Caco-2 (cell line): ENCODE data around the gene CACNB1. TPM values are rescaled to one million over a fixed set of nuclear protein-coding genes. Genes with fewer than 3 reads are reported as not detected.

Experiments used
- BruUV-seq: library from RNA; stranded (reverse); fragments of 400-500 nt; replicated peaks from 2 replicates; lab custom pipeline; 2021; lab: Mats Ljungman, UMichigan
- CTCF ChIA-PET: fragments of 300-600 bp; sonication (Branson Sonifier 250); formaldehyde crosslinking; loops from one replicate; lab custom pipeline; 2022; ENCODE audit warnings: antibody characterized with exemption; lab: Charles Lee
- POLR2A ChIA-PET: fragments of 300-600 bp; sonication (Branson Sonifier 250); formaldehyde crosslinking; loops from one replicate; lab custom pipeline; 2022; ENCODE audit warnings: antibody characterized with exemption; lab: Charles Lee
- DNase-seq, 2 experiments: peaks; one replicate each; pipeline versions ENCODE4 v3.0.0 to v3.0.0-alpha.2; 2020 to 2022
- H3K27me3 ChIP-seq: replicated peaks from 2 replicates; pipeline ENCODE4 v1.6.0; 2011; ENCODE audit warnings: low read length; ENCODE audit not compliant: control insufficient read depth, insufficient read depth
- H3K36me3 ChIP-seq: 2 replicates; pipeline ENCODE4 v1.5.1; 2011; ENCODE audit warnings: low read length; ENCODE audit not compliant: control insufficient read depth, insufficient read depth
- H3K4me1 ChIP-seq: fragments of 250-450 bp; sonication (Bioruptor Pico); 2 replicates; pipeline ENCODE4 v1.5.1; 2020; ENCODE audit warnings: mild to moderate bottlenecking
- H3K4me3 ChIP-seq: 2 replicates; pipeline ENCODE4 v1.5.1; 2011; ENCODE audit warnings: low read depth, mild to moderate bottlenecking, control low read depth, low read length
- H3K9me3 ChIP-seq: fragments of 250-450 bp; sonication (Bioruptor Pico); 2 replicates; pipeline ENCODE4 v1.5.1; 2020; ENCODE audit warnings: mild to moderate bottlenecking, moderate library complexity
- H3K27ac Mint-ChIP-seq: one replicate; pipeline ENCODE4 v1.8.0; 2022; ENCODE audit warnings: mixed read lengths; ENCODE audit not compliant: unreplicated experiment
- H3K27me3 Mint-ChIP-seq: one replicate; pipeline ENCODE4 v1.8.0; 2022; ENCODE audit warnings: mixed read lengths; ENCODE audit not compliant: insufficient read depth, unreplicated experiment
- H3K36me3 Mint-ChIP-seq: one replicate; pipeline ENCODE4 v1.8.0; 2022; ENCODE audit warnings: mild to moderate bottlenecking, mixed read lengths; ENCODE audit not compliant: insufficient read depth, unreplicated experiment
- H3K4me1 Mint-ChIP-seq: one replicate; pipeline ENCODE4 v1.8.0; 2022; ENCODE audit warnings: low read depth, mixed read lengths; ENCODE audit not compliant: unreplicated experiment
- H3K4me3 Mint-ChIP-seq: one replicate; pipeline ENCODE4 v1.8.0; 2022; ENCODE audit warnings: mild to moderate bottlenecking, moderate library complexity, mixed read lengths; ENCODE audit not compliant: unreplicated experiment
- H3K9me3 Mint-ChIP-seq: one replicate; pipeline ENCODE4 v1.8.0; 2022; ENCODE audit warnings: mixed read lengths; ENCODE audit not compliant: unreplicated experiment
- intact Hi-C: fragments of 100-400 bp; cut with micrococcal nuclease; formaldehyde crosslinking; loops from one replicate; pipeline ENCODE4 v1.10.0; 2022; ENCODE audit not compliant: unreplicated experiment
- total RNA-seq: library from RNA; stranded (reverse); gene quantifications from 2 replicates; pipeline ENCODE4 v1.2.3, GENCODE V29; 2022
- TF ChIP-seq, protein P1 (sequence below), 2 experiments: fragments of 200-600 bp in 1 of 2; IDR thresholded peaks; 1 replicate in 1 of 2; 2 replicates in 1 of 2; pipeline versions ENCODE4 v1.5.1 to v1.8.0; 2011 to 2022; ENCODE audit warnings: antibody characterized with exemption in 1 of 2, control low read depth in 1 of 2, inconsistent platforms in 1 of 2, low read depth in 1 of 2, low read length in 1 of 2, mild to moderate bottlenecking in 1 of 2, moderate library complexity in 1 of 2; ENCODE audit not compliant: insufficient read depth in 1 of 2, severe bottlenecking in 1 of 2, unreplicated experiment in 1 of 2

Gene CACNB1
- total RNA-seq, 1 experiment from 2014 or later, result 7.0 TPM

DNA sequence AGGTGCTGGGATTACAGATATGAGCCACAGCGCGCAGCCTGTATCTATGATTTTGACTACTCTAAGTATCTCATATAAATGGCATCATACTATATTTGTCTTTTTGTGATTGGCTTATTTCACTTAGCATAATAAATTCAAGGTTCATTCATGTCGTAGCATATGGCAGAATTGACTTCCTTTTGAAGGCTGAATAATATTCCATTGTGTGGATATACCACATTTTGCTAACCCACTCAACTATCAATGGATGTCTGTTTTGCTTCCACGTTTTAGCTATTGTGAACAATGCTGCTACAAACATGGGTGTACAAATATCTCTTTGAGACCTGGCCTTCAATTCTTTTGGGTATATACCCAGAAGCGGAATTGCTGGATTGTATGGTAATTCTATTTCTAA, 56.2 kb downstream of the CACNB1 start:
- no peaks in the 10 kb centered on the region for H3K27me3 Mint-ChIP-seq
- no peaks in the 10 kb centered on the region for H3K4me1 Mint-ChIP-seq
- no peaks in the 10 kb centered on the region for H3K36me3 Mint-ChIP-seq
- Histone ChIP-seq H3K4me1 (no peaks in the 10 kb centered on the region), H3K36me3 (no peaks in the 10 kb centered on the region), H3K27me3 (no peaks in the 10 kb centered on the region), H3K9me3 (no peaks in the 10 kb centered on the region), H3K4me3 (no peak overlapping the region)
- H3K9me3 Mint-ChIP-seq, result no peaks in the 10 kb centered on the region
- no peak overlapping the region for H3K27ac Mint-ChIP-seq
- TF ChIP-seq, protein P1, sequence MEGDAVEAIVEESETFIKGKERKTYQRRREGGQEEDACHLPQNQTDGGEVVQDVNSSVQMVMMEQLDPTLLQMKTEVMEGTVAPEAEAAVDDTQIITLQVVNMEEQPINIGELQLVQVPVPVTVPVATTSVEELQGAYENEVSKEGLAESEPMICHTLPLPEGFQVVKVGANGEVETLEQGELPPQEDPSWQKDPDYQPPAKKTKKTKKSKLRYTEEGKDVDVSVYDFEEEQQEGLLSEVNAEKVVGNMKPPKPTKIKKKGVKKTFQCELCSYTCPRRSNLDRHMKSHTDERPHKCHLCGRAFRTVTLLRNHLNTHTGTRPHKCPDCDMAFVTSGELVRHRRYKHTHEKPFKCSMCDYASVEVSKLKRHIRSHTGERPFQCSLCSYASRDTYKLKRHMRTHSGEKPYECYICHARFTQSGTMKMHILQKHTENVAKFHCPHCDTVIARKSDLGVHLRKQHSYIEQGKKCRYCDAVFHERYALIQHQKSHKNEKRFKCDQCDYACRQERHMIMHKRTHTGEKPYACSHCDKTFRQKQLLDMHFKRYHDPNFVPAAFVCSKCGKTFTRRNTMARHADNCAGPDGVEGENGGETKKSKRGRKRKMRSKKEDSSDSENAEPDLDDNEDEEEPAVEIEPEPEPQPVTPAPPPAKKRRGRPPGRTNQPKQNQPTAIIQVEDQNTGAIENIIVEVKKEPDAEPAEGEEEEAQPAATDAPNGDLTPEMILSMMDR (IDR thresholded peaks at IDR 0.05; ENCODE audit: insufficient read depth in 1 of 2, low read depth in 1 of 2, low read length in 1 of 2, severe bottlenecking in 1 of 2, unreplicated experiment in 1 of 2), result no peak
- no TSS peak for BruUV-seq
- ChIA-PET POLR2A (no interaction called here), CTCF (no interaction called here)
- no peak for DNase-seq
- intact Hi-C loops, result no loop called here
- no peak overlapping the region for H3K4me3 Mint-ChIP-seq

GRCh38 chr17:39139561-39139960, 57.9 kb downstream of the CACNB1 start:
- H3K4me3 Mint-ChIP-seq, result no peak overlapping the region
- intact Hi-C loops, result no loop called here
- no peaks in the 10 kb centered on the region for H3K27me3 Mint-ChIP-seq
- CTCF ChIA-PET, result no interaction called here
- Histone ChIP-seq H3K4me1 (no peaks in the 10 kb centered on the region), H3K4me3 (no peak overlapping the region), H3K36me3 (no peaks in the 10 kb centered on the region), H3K27me3 (no peaks in the 10 kb centered on the region), H3K9me3 (no peaks in the 10 kb centered on the region)
- H3K9me3 Mint-ChIP-seq, result no peaks in the 10 kb centered on the region
- H3K27ac Mint-ChIP-seq, result no peak overlapping the region
- no peaks in the 10 kb centered on the region for H3K4me1 Mint-ChIP-seq
- TF ChIP-seq, protein P1 (IDR thresholded peaks at IDR 0.05; ENCODE audit: insufficient read depth in 1 of 2, low read depth in 1 of 2, low read length in 1 of 2, severe bottlenecking in 1 of 2, unreplicated experiment in 1 of 2), result no peak
- no peaks in the 10 kb centered on the region for H3K36me3 Mint-ChIP-seq
- BruUV-seq, result no TSS peak
- POLR2A ChIA-PET, result no interaction called here
- DNase-seq, result no peak

- no peak overlapping the region for H3K4me3 ChIP-seq
- H3K9me3 ChIP-seq, result no peaks in the 10 kb centered on the region
- CTCF ChIA-PET, result no interaction called here
- no peaks in the 10 kb centered on the region for H3K27me3 ChIP-seq
- BruUV-seq, result no TSS peak
- no peaks in the 10 kb centered on the region for H3K4me1 ChIP-seq
- H3K36me3 ChIP-seq, result no peaks in the 10 kb centered on the region
- DNase-seq, result no peak
- intact Hi-C loops, result no loop called here
- H3K27ac Mint-ChIP-seq, result no peak overlapping the region
- H3K4me3 Mint-ChIP-seq, result no peak overlapping the region
- no peaks in the 10 kb centered on the region for H3K27me3 Mint-ChIP-seq
- POLR2A ChIA-PET, result no interaction called here
- no peaks in the 10 kb centered on the region for H3K4me1 Mint-ChIP-seq
- TF ChIP-seq, protein P1 (IDR thresholded peaks at IDR 0.05; ENCODE audit: insufficient read depth in 1 of 2, low read depth in 1 of 2, low read length in 1 of 2, severe bottlenecking in 1 of 2, unreplicated experiment in 1 of 2), result no peak
- no peaks in the 10 kb centered on the region for H3K36me3 Mint-ChIP-seq
- no peaks in the 10 kb centered on the region for H3K9me3 Mint-ChIP-seq
Observed at GRCh38 chr17:39139161-39139511, 58.3 kb downstream of the CACNB1 start.
